Activated CD8-positive, alpha-beta memory T cell treated with anti-CD3 and anti-CD28 coated beads, Interleukin-2, amount 10 ng/mL, durations not matched to agents 7 days and 5 days (primary cell): Measurements from ENCODE around the gene SEMA5A. TPM values are rescaled to one million over a fixed set of nuclear protein-coding genes. Genes with fewer than 3 reads are reported as not detected.

ENCODE experiments used
- ATAC-seq: fragments of 150-1000 bp; cut with Tn5 transposase; one replicate; pipeline ENCODE4 v1.10.0; 2021; ENCODE audit warnings: moderate library complexity
- CTCF ChIA-PET: fragments of 350-600 bp; sonication (Branson Sonifier 250); formaldehyde crosslinking; loops from one replicate; lab custom pipeline; 2021; ENCODE audit warnings: antibody characterized with exemption; lab: Charles Lee
- DNase-seq: peaks from one replicate; pipeline ENCODE4 v3.0.0-alpha.2; 2020
- H3K27ac Mint-ChIP-seq: one replicate; pipeline ENCODE4 v1.8.0; 2021; ENCODE audit warnings: mild to moderate bottlenecking, mixed read lengths
- H3K27me3 Mint-ChIP-seq: one replicate; pipeline ENCODE4 v1.8.0; 2021; ENCODE audit warnings: mixed read lengths
- H3K36me3 Mint-ChIP-seq: one replicate; pipeline ENCODE4 v1.8.0; 2021; ENCODE audit warnings: mild to moderate bottlenecking, mixed read lengths
- H3K4me1 Mint-ChIP-seq: one replicate; pipeline ENCODE4 v1.8.0; 2021; ENCODE audit warnings: mixed read lengths
- H3K4me3 Mint-ChIP-seq: one replicate; pipeline ENCODE4 v1.8.0; 2021; ENCODE audit warnings: mild to moderate bottlenecking, moderate library complexity, mixed read lengths
- H3K9me3 Mint-ChIP-seq: one replicate; pipeline ENCODE4 v1.8.0; 2022; ENCODE audit warnings: low read depth, mixed read lengths
- total RNA-seq, 2 experiments: library from RNA; stranded (reverse); gene quantifications; one replicate each; pipeline ENCODE4 v1.2.3, GENCODE V29; 2021

The SEMA5A gene
- total RNA-seq, 2 experiments from 2014 or later: 0.02 TPM; not detected in 1

DNA sequence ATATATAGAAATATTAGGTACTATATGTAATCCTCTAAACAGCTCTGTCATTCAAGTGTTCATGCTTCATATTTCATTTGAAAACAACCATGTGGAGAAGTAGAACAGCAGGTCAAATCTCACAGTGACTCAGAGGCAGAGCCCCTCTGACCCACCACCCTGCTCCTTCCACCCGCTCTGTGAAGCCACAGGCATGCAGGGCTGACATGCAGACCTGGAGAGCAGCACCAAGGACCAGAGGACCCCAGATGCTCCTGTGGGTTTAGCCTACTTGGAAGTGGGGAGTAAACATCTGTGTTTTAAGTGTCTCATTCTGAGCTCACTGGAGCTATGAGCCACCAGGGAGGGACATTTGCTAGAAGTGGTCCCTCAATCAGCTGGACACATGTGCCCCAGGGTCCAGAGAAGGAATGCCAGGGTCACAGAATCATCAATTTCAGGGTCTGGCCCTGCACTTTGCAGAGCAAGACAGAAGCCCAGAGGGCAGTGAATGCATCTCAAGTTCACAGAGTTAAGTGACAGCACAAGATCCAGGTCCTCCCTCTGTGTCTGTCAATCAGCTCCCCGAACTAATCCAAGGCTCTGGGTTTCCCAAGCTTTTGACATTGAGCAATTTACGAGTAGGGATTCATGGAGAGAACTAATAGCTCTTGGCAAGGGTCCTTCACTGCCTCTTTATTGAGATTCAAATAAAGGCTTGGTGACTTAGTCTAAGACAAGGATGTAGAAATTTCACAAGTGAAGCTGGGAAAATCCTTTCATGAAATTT, 441.1 kb downstream of the SEMA5A start:
- Mint-ChIP-seq H3K9me3 (no peaks in the 10 kb centered on the region), H3K4me1 (no peaks in the 10 kb centered on the region), H3K4me3 (no peak overlapping the region), H3K27me3 (no peaks in the 10 kb centered on the region), H3K36me3 (no peaks in the 10 kb centered on the region), H3K27ac (no peak overlapping the region)
- DNase-seq (no peak), ATAC-seq (no peak)
- CTCF ChIA-PET: no interaction called here

DNA sequence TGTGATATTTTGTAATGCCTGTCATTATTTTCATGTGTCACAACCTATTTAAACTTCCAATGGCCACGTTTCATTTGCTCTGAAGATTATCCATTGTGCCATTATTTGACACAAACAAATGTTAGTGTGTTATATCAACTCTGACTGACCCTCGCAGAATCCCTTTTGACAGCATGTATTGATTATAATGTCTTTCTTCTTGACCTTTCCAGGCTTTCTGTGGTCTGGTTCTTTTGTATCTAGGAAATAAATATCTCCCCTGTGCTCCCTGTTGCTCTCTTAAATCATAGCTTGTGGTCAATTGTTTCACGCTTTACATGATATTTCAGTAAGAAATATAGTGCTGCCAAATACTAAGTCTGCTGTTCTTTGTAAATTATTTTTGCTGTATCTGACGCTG, 442.6 kb downstream of the SEMA5A start:
- no peaks in the 10 kb centered on the region for H3K4me1 Mint-ChIP-seq
- H3K9me3 Mint-ChIP-seq: peaks cover 2% of the 10 kb centered on the region
- no peaks in the 10 kb centered on the region for H3K27me3 Mint-ChIP-seq
- no peaks in the 10 kb centered on the region for H3K36me3 Mint-ChIP-seq
- ATAC-seq (no peak), DNase-seq (no peak)
- H3K4me3 Mint-ChIP-seq: no peak overlapping the region
- CTCF ChIA-PET: no interaction called here
- no peak overlapping the region for H3K27ac Mint-ChIP-seq

DNA sequence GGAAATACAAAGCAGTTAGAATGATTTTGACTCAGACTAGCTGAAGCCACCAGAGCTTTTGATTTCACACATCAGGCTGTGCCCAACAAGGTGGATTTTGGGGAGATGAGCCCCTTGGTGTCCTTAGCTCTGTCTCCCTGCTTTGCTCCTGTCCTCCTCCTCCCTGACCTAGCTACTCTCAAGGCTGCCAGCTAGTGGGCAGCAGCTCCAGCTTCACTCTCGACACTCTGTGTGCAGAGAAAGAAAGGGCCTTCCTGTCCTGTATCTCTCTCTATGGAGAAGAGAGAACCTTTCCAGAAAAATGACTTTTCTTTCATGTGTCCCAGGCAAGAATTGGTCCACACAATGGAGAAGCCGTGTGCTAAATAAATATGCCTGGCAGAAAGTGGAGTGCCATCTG, 446.2 kb downstream of the SEMA5A start:
- H3K27me3 Mint-ChIP-seq: no peaks in the 10 kb centered on the region
- no peak overlapping the region for H3K4me3 Mint-ChIP-seq
- H3K9me3 Mint-ChIP-seq: peaks cover 5% of the 10 kb centered on the region
- no peak overlapping the region for H3K27ac Mint-ChIP-seq
- no peaks in the 10 kb centered on the region for H3K36me3 Mint-ChIP-seq
- DNase-seq (no peak), ATAC-seq (no peak)
- CTCF ChIA-PET: no interaction called here
- no peaks in the 10 kb centered on the region for H3K4me1 Mint-ChIP-seq

DNA sequence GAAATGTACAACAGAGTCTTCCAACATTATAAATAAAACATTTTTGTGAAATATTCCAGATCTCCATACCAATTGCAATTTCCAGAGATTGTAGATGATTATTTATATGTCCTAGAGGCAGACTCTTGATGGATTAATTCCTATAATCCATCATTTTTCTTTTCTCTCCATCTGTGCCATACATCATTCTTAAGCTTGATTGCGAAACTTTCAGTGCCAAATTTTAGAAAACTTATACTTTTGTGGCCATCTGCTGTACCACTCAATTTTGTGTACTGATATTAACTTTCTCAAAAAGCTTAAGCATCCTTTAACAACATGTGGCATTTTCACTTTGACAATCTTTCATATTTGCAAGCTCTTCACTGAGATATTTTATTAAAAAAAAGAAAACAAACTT, 446.9 kb downstream of the SEMA5A start:
- Mint-ChIP-seq H3K36me3 (no peaks in the 10 kb centered on the region), H3K4me3 (no peak overlapping the region), H3K4me1 (no peaks in the 10 kb centered on the region), H3K9me3 (peaks cover 7% of the 10 kb centered on the region), H3K27ac (no peak overlapping the region), H3K27me3 (no peaks in the 10 kb centered on the region)
- CTCF ChIA-PET: no interaction called here
- ATAC-seq: no peak
- DNase-seq: no peak

DNA sequence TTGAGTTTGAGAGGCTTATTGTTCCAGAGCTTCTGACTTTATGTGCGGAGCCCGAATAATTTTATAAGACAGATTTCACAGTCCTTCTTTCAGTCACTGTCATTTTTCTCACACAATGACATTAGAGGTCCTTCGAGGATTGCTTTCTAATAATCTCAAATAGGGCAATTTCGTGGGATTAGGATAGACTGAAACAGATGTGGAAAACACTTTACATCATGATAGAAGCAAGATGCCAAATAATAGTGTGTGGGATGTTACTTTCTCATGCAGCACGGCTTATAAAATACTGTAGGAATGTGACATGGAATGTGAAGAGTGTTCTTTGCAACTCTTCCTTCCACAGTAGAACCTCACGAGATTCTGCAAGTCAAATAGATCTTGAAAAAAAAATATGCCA, 451.3 kb downstream of the SEMA5A start:
- no peaks in the 10 kb centered on the region for H3K36me3 Mint-ChIP-seq
- CTCF ChIA-PET: no interaction called here
- H3K27me3 Mint-ChIP-seq: no peaks in the 10 kb centered on the region
- no peaks in the 10 kb centered on the region for H3K4me1 Mint-ChIP-seq
- ATAC-seq (no peak), DNase-seq (no peak)
- no peak overlapping the region for H3K27ac Mint-ChIP-seq
- no peak overlapping the region for H3K4me3 Mint-ChIP-seq
- H3K9me3 Mint-ChIP-seq: peaks cover 15% of the 10 kb centered on the region

DNA sequence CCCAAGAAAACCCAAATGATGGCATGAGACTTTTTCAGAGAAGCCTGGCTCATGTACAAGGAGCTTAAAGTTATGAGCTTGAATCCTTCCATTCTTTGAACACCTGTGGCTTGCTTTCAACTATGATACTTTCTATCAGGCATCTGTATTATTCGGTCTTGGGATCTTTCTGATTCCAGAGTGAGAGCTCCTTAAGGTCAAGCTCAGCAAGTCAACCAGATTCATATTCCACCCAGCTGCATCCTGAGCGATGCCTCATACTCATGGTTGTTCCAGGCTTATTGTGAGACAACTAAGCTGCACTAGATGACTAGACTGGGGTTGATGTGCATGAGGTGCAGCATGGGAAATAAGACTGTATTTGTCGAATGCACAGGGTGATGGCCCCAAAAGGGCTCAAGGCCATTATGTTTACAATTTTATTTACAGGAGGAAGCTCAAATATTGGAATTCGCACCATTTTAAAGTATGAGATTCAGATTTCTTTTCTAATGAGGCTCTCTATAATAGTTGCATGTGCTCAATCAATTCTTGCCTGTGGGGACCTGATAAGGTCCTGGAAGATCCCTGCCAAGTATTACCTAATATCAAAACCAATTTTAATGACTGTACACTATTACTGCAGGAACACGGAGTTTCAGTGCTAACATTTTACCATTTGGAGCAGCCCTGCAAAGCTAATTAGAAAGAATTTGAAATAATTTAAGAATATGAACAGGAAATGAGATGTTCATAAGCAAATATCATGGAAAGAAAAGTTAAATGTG, 453.8 kb downstream of the SEMA5A start:
- no peaks in the 10 kb centered on the region for H3K36me3 Mint-ChIP-seq
- H3K9me3 Mint-ChIP-seq: peaks cover 13% of the 10 kb centered on the region
- H3K4me1 Mint-ChIP-seq: no peaks in the 10 kb centered on the region
- no peak overlapping the region for H3K4me3 Mint-ChIP-seq
- H3K27me3 Mint-ChIP-seq: no peaks in the 10 kb centered on the region
- no peak overlapping the region for H3K27ac Mint-ChIP-seq
- CTCF ChIA-PET: no interaction called here
- DNase-seq (no peak), ATAC-seq (no peak)

DNA sequence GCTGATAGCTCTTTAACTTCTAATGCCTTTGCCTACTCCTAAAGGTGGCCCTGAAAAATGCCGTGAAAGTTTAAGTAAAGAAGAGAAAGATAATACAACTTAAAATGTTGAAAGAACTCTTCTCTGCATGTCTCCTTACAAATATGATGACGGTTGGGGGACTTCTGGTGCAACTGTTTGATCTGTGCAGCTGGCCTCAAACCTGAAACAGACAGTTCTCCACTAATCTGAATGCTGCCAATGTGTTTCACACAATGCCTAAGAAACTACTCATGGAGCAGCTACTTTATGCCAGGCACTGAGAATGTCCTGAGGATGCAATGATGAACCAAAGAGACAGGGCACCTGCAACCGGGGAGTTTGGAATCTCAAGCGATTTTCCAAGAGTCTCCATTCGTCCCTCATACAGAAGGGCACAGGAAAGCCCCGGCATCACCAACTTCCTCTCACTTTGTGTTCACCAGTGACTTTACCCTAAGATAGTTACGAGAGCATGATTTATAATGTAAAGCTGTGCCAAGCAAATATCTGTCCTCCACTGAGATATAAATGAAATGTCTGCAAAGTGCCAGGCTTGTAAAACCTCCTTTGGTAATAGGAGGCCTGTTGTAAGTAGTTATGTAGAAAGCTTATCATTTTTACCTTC, 455.4 kb downstream of the SEMA5A start:
- CTCF ChIA-PET: no interaction called here
- H3K27ac Mint-ChIP-seq: no peak overlapping the region
- no peaks in the 10 kb centered on the region for H3K27me3 Mint-ChIP-seq
- H3K4me3 Mint-ChIP-seq: no peak overlapping the region
- H3K9me3 Mint-ChIP-seq: peaks cover 15% of the 10 kb centered on the region
- H3K4me1 Mint-ChIP-seq: no peaks in the 10 kb centered on the region
- ATAC-seq (no peak), DNase-seq (no peak)
- no peaks in the 10 kb centered on the region for H3K36me3 Mint-ChIP-seq

DNA sequence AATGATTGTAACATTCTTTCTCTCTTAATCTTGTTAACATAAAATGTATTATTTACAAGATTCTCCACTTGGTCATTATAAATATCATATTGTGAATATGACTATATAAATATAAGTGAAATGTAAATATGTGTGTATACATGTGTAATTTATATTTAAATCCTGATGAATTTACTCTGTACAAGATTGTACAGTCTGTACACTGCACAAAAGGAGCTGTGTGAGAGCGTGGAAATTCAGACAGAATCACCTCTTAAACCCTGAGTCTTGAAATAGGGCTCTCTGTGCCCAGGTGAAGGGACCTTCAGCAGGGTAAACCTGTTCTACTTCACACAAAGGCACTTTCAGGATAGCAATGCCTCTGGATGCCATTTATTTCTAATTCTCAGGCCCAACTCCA, 456.0 kb downstream of the SEMA5A start:
- CTCF ChIA-PET: no interaction called here
- Mint-ChIP-seq H3K27ac (no peak overlapping the region), H3K9me3 (peaks cover 15% of the 10 kb centered on the region), H3K27me3 (no peaks in the 10 kb centered on the region), H3K4me3 (no peak overlapping the region), H3K36me3 (no peaks in the 10 kb centered on the region), H3K4me1 (no peaks in the 10 kb centered on the region)
- no peak for DNase-seq
- no peak for ATAC-seq

DNA sequence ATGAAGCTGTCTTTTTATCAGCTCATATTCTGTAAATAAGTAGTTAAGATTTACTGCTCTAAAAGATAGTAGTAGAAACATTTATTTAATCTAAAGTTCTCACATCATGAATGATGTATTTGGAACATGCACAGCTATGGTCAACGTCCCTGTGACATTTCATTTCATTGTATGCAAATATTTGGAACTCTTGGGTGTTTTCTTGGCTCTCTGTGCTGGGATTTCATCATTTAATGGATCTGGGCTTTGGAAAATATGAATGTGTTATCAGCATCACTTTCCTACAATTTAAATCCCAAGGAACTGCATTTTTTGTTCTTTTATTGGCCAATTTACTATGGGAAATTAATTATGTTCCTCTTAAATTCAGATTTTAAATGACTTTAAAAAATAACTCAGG, 462.9 kb downstream of the SEMA5A start:
- no peaks in the 10 kb centered on the region for H3K27me3 Mint-ChIP-seq
- peaks cover 11% of the 10 kb centered on the region for H3K9me3 Mint-ChIP-seq
- no peaks in the 10 kb centered on the region for H3K4me1 Mint-ChIP-seq
- H3K27ac Mint-ChIP-seq: no peak overlapping the region
- ATAC-seq (no peak), DNase-seq (no peak)
- H3K4me3 Mint-ChIP-seq: no peak overlapping the region
- CTCF ChIA-PET: no interaction called here
- no peaks in the 10 kb centered on the region for H3K36me3 Mint-ChIP-seq

DNA sequence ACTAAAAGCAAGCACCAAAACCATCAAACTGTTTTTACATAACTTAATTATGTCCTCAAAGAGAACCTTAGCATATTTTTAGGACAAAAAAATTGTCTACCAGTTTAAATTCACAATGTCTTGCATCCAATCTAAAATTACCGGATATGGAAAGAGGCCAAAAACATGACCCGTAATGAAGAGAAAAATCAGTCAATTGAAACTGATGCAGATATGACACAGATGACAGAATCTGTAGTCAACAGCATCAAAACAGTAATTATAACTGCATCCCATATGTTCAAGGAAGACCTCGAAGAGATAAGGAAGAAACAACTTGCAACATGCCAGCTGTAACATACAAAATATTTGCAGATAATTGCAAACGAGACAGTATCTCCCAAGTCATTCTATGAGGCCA, 473.2 kb downstream of the SEMA5A start:
- no peak overlapping the region for H3K4me3 Mint-ChIP-seq
- CTCF ChIA-PET: no interaction called here
- H3K9me3 Mint-ChIP-seq: peaks cover 7% of the 10 kb centered on the region
- DNase-seq: no peak
- no peak for ATAC-seq
- H3K4me1 Mint-ChIP-seq: no peaks in the 10 kb centered on the region
- no peak overlapping the region for H3K27ac Mint-ChIP-seq
- H3K27me3 Mint-ChIP-seq: no peaks in the 10 kb centered on the region
- H3K36me3 Mint-ChIP-seq: no peaks in the 10 kb centered on the region

DNA sequence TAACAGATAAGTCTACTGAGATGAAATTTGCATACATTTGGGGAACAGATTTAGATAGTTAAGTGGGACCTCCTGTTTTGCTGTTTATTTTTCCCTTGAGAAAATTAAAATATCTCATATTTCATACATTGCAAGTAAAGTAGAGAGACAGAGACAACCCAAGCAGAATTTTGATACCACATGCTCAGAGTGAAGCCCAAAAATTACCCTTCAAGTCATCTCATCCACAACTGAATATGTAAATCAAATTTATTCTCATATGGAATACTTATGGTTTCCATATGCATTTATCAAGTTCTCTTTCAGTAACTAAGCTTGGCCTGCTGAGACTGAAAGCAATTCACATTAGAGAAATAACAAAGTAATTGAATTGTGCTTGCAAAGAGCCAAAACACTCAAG, 474.4 kb downstream of the SEMA5A start:
- CTCF ChIA-PET: no interaction called here
- Mint-ChIP-seq H3K27ac (no peak overlapping the region), H3K27me3 (no peaks in the 10 kb centered on the region), H3K9me3 (peaks cover 7% of the 10 kb centered on the region), H3K4me1 (no peaks in the 10 kb centered on the region), H3K36me3 (no peaks in the 10 kb centered on the region), H3K4me3 (no peak overlapping the region)
- ATAC-seq (no peak), DNase-seq (no peak)

DNA sequence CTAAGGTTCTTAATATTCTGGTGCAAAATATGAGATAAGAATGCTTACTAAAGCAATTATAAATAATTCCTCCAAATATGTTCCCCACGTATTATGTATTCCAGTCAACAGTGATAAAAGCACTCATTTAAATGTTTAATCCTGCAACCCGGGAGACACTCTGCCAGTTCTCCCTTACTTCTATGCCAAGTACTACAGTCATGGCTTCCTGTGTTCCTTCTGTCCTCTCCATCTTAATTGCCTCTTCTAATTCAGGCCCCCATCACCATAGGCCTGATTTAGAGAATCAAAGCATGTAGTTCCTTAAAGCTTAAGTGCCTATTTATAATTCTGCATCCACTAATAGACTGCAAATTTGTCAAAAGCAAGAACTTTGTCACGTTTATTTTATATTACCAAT, 474.8 kb downstream of the SEMA5A start:
- H3K27me3 Mint-ChIP-seq: no peaks in the 10 kb centered on the region

DNA sequence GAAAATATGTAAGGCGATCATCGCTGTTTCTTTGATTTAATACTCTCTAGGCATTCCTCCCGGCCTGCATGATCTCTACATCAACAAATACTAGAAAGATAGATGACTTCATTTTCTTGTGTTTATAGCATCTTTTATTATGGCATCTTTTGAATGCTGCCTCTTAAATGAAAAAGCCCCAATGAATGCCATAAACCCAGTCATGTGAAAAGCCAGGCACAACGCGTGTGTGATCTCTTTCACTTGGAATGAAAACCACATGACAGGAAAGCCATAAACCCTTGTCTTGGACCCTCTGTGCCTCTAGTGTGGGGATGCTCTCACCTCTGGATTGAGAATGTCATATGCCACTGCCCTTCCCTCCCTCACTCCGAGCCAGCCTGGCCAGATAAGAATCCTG, 476.2 kb downstream of the SEMA5A start:
- Mint-ChIP-seq H3K9me3 (peaks cover 5% of the 10 kb centered on the region), H3K27me3 (no peaks in the 10 kb centered on the region), H3K4me3 (no peak overlapping the region), H3K4me1 (no peaks in the 10 kb centered on the region), H3K36me3 (no peaks in the 10 kb centered on the region), H3K27ac (no peak overlapping the region)
- DNase-seq: no peak
- CTCF ChIA-PET: no interaction called here
- no peak for ATAC-seq

More for the DNA sequence above, 474.8 kb downstream of the SEMA5A start:
- no peak overlapping the region for H3K4me3 Mint-ChIP-seq
- H3K36me3 Mint-ChIP-seq: no peaks in the 10 kb centered on the region
- CTCF ChIA-PET: no interaction called here
- DNase-seq (no peak), ATAC-seq (no peak)
- H3K4me1 Mint-ChIP-seq: no peaks in the 10 kb centered on the region
- no peak overlapping the region for H3K27ac Mint-ChIP-seq
- H3K9me3 Mint-ChIP-seq: peaks cover 7% of the 10 kb centered on the region

DNA sequence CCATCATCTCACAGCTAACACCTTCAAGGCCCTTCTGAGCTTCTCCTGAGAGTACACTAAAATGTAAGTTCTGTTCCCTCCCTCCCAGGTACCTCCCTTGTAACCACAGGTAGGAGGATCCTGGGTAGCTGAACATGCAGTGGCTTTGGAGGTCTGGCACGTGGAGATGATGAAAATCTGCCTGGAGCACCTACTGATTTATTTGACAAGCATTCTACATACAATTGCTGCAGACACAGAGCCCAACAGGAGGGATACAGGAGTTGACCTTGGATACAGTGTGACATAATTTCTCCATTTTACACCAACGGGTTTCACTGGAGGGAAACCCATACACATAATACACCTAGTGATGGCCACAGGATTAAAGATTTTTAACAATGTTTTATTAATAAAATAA, 478.7 kb downstream of the SEMA5A start:
- ATAC-seq: no peak
- Mint-ChIP-seq H3K27me3 (no peaks in the 10 kb centered on the region), H3K9me3 (peaks cover 3% of the 10 kb centered on the region), H3K36me3 (no peaks in the 10 kb centered on the region), H3K4me3 (no peak overlapping the region), H3K27ac (no peak overlapping the region), H3K4me1 (no peaks in the 10 kb centered on the region)
- CTCF ChIA-PET: no interaction called here
- DNase-seq: no peak
